Peyer's patch (tissue), 4 donors: ENCODE data around the gene LOXHD1.

Experiments
- POLR2A ChIP-seq, 2 donors: fragments of 450-650 bp; IDR thresholded peaks; one replicate each; pipeline ENCODE4 v1.5.1; 2017; ENCODE audit warnings: antibody characterized with exemption in 2 of 2, mild to moderate bottlenecking in 2 of 2, moderate library complexity in 2 of 2
- TF ChIP-seq, protein P1 (sequence below), 6 experiments: fragments of 450-650 bp in 4 of 6; fragments of 200-600 bp in 2 of 6; sonication (generic) in 1 of 6; IDR thresholded peaks; one replicate each; pipeline ENCODE4 v1.5.1; 2017 to 2019; ENCODE audit warnings: antibody characterized with exemption in 6 of 6, mild to moderate bottlenecking in 3 of 6, moderate library complexity in 1 of 6

DNA sequence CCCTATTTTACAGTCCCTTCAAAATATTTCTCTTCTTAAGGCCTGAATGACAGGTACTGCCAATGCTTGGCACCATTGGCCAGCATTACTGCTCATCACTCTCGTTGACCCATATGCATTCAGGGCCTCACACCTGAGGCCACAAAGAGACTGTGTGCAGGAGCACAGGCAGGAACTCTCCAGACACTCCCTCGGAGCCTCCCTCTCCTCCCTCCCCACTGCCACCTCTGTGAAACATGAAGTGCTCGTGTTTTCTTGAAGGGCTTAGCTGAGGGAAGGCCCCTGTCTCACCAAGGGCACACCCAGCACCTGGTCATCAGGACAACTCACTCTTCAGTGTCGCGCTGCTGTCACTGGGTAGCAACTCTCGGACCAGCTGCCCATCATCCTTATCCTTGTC is 85.3 kb downstream of the LOXHD1 start:
- TF ChIP-seq, protein P1, sequence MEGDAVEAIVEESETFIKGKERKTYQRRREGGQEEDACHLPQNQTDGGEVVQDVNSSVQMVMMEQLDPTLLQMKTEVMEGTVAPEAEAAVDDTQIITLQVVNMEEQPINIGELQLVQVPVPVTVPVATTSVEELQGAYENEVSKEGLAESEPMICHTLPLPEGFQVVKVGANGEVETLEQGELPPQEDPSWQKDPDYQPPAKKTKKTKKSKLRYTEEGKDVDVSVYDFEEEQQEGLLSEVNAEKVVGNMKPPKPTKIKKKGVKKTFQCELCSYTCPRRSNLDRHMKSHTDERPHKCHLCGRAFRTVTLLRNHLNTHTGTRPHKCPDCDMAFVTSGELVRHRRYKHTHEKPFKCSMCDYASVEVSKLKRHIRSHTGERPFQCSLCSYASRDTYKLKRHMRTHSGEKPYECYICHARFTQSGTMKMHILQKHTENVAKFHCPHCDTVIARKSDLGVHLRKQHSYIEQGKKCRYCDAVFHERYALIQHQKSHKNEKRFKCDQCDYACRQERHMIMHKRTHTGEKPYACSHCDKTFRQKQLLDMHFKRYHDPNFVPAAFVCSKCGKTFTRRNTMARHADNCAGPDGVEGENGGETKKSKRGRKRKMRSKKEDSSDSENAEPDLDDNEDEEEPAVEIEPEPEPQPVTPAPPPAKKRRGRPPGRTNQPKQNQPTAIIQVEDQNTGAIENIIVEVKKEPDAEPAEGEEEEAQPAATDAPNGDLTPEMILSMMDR (IDR thresholded peaks at IDR 0.05), result no peak
- TF ChIP-seq POLR2A (IDR thresholded peaks at IDR 0.05), result no peak
